SK-N-SH (cell line): ENCODE data around the gene TEAD3. TPM values are rescaled to one million over a fixed set of nuclear protein-coding genes. Genes with fewer than 3 reads are reported as not detected.
"Not testable (repeated sequence)": the region's sequence is repeated elsewhere in the genome, so short reads cannot be mapped to it uniquely, and the experiment has no call there.

ENCODE experiments used
- CTCF ChIA-PET: fragments of 300-600, 350-600 bp; formaldehyde crosslinking; extraction: SDS; loops from one replicate; lab custom pipeline; 2021; lab: Yijun Ruan, JAX
- POLR2A ChIA-PET: fragments of 350-600 bp; sonication (Branson Sonifier 250); formaldehyde crosslinking; extraction: SDS; loops from one replicate; lab custom pipeline; 2020; ENCODE audit warnings: antibody characterized with exemption, inconsistent platforms; lab: Yijun Ruan, JAX
- DNase-seq: peaks from one replicate; pipeline ENCODE4 v3.0.0; 2012
- H2AFZ ChIP-seq: fragments of 200-600 bp; sonication (generic); 2 replicates; pipeline ENCODE4 v1.8.1; 2016; ENCODE audit warnings: antibody characterized with exemption, mild to moderate bottlenecking, low read depth
- H3F3A ChIP-seq: fragments of 200-600 bp; sonication (generic); replicated peaks from 2 replicates; pipeline ENCODE3; 2016; ENCODE audit warnings: antibody characterized with exemption, mild to moderate bottlenecking; ENCODE audit not compliant: insufficient read depth
- H3K27ac ChIP-seq, 2 experiments: fragments of 200-500 bp in 1 of 2; fragments of 200-600 bp in 1 of 2; sonication (Bioruptor generic) in 1 of 2; sonication (generic), shearing (Covaris generic) in 1 of 2; 2 replicates each; pipeline versions ENCODE4 v1.5.1 to v1.6.1; 2014 to 2016; ENCODE audit warnings: low read depth in 2 of 2, inconsistent platforms in 1 of 2, low read length in 1 of 2, mild to moderate bottlenecking in 1 of 2, mixed read lengths in 1 of 2
- H3K27me3 ChIP-seq: fragments of 200-600 bp; sonication (generic), shearing (Covaris generic); 2 replicates; pipeline ENCODE4 v1.6.1; 2016; ENCODE audit warnings: mixed run types; ENCODE audit not compliant: insufficient read depth
- H3K36me3 ChIP-seq, 2 experiments: fragments of 200-500 bp in 1 of 2; fragments of 200-600 bp in 1 of 2; sonication (Bioruptor generic) in 1 of 2; sonication (generic) in 1 of 2; replicated peaks in 1 of 2; 2 replicates each; pipeline versions ENCODE3 to v1.5.1; 2014 to 2016; ENCODE audit warnings: low read length in 1 of 2, mild to moderate bottlenecking in 1 of 2; ENCODE audit not compliant: insufficient read depth in 2 of 2, control insufficient read depth in 1 of 2
- H3K4me1 ChIP-seq, 2 experiments: fragments of 200-500 bp in 1 of 2; fragments of 200-600 bp in 1 of 2; sonication (Bioruptor generic) in 1 of 2; sonication (generic), shearing (Covaris generic) in 1 of 2; 2 replicates each; pipeline versions ENCODE4 v1.5.1 to v1.6.1; 2014 to 2016; ENCODE audit warnings: low read depth in 1 of 2, low read length in 1 of 2, mixed run types in 1 of 2; ENCODE audit not compliant: insufficient read depth in 2 of 2, control insufficient read depth in 1 of 2
- H3K4me2 ChIP-seq: fragments of 200-600 bp; sonication (generic), shearing (Covaris generic); 2 replicates; pipeline ENCODE4 v1.6.1; 2017; ENCODE audit warnings: mixed run types
- H3K4me3 ChIP-seq, 2 experiments: fragments of 200-500 bp in 1 of 2; fragments of 200-600 bp in 1 of 2; sonication (Bioruptor generic) in 1 of 2; sonication (generic), shearing (Covaris generic) in 1 of 2; 2 replicates each; pipeline versions ENCODE4 v1.5.1 to v1.8.1; 2014 to 2016; ENCODE audit warnings: low read depth in 2 of 2, inconsistent platforms in 1 of 2, low read length in 1 of 2, mild to moderate bottlenecking in 1 of 2, mixed read lengths in 1 of 2, moderate library complexity in 1 of 2
- H3K79me2 ChIP-seq: fragments of 200-600 bp; sonication (generic); 2 replicates; pipeline ENCODE4 v1.8.1; 2017; ENCODE audit warnings: mild to moderate bottlenecking; ENCODE audit not compliant: insufficient read depth
- H3K9ac ChIP-seq: fragments of 200-600 bp; sonication (generic); 2 replicates; pipeline ENCODE4 v1.6.1; 2017; ENCODE audit warnings: mixed run types
- H3K9me2 ChIP-seq: fragments of 200-600 bp; sonication (generic); 2 replicates; pipeline ENCODE4 v1.6.1; 2017; ENCODE audit warnings: mixed run types
- H3K9me3 ChIP-seq: fragments of 200-600 bp; sonication (generic); 2 replicates; pipeline ENCODE4 v1.6.1; 2017; ENCODE audit warnings: mixed run types, mild to moderate bottlenecking, moderate library complexity
- H4K20me1 ChIP-seq: fragments of 200-600 bp; sonication (generic); 2 replicates; pipeline ENCODE4 v1.6.1; 2017; ENCODE audit warnings: mild to moderate bottlenecking, mixed run types; ENCODE audit not compliant: insufficient read depth
- CHD2 ChIP-seq: fragments of 150-350 bp; IDR thresholded peaks from 2 replicates; pipeline ENCODE4 v1.6.1; 2018; ENCODE audit warnings: low read length; ENCODE audit not compliant: partially characterized antibody
- EP300 ChIP-seq, 2 experiments: IDR thresholded peaks; 2 replicates each; pipeline versions ENCODE4 v1.4.0 to v1.6.1; 2012; ENCODE audit warnings: borderline replicate concordance in 1 of 2, low read depth in 1 of 2, low read length in 1 of 2
- EZH2phosphoT487 ChIP-seq: fragments of 200-600 bp; sonication (generic); IDR thresholded peaks from 2 replicates; pipeline ENCODE4 v1.6.1; 2017; ENCODE audit warnings: low read depth, mixed run types, mild to moderate bottlenecking, antibody characterized with exemption, moderate library complexity, borderline replicate concordance
- FOXJ3 ChIP-seq: sonication (generic); formaldehyde crosslinking; IDR thresholded peaks from 2 replicates; pipeline ENCODE4 v1.5.1; 2020; ENCODE audit warnings: mild to moderate bottlenecking, missing genetic modification reagents
- FOXM1 ChIP-seq: IDR thresholded peaks from 2 replicates; pipeline ENCODE4 v1.4.0; 2012; ENCODE audit warnings: low read depth, mild to moderate bottlenecking
- GABPA ChIP-seq: IDR thresholded peaks from 2 replicates; pipeline ENCODE4 v1.4.0; 2012; ENCODE audit warnings: low read depth, mild to moderate bottlenecking
- GATA2 ChIP-seq: sonication (generic); formaldehyde crosslinking; IDR thresholded peaks from 2 replicates; pipeline ENCODE4 v1.5.0; 2020; ENCODE audit warnings: mild to moderate bottlenecking, missing genetic modification reagents
- JUND ChIP-seq: IDR thresholded peaks from 2 replicates; pipeline ENCODE4 v1.4.0; 2012
- MXI1 ChIP-seq: IDR thresholded peaks from 2 replicates; pipeline ENCODE4 v1.6.1; 2012; ENCODE audit warnings: mild to moderate bottlenecking, low read depth, low read length, improper control_type of control experiment
- NFIC ChIP-seq: IDR thresholded peaks from 2 replicates; pipeline ENCODE4 v1.4.0; 2012; ENCODE audit warnings: borderline replicate concordance
- PBX3 ChIP-seq: IDR thresholded peaks from 2 replicates; pipeline ENCODE4; 2012
- POLR2AphosphoS5 ChIP-seq: IDR thresholded peaks from 2 replicates; pipeline ENCODE4 v1.6.1; 2012; ENCODE audit warnings: low read depth, low read length
- RAD21 ChIP-seq: IDR thresholded peaks from 2 replicates; pipeline ENCODE4 v1.6.1; 2012; ENCODE audit warnings: mild to moderate bottlenecking, low read length
- RCOR1 ChIP-seq: fragments of 150-350 bp; IDR thresholded peaks from 2 replicates; pipeline ENCODE4 v1.6.1; 2017; ENCODE audit warnings: antibody characterized with exemption, low read length
- RFX5 ChIP-seq: IDR thresholded peaks from 2 replicates; pipeline ENCODE4 v1.6.1; 2012; ENCODE audit warnings: mild to moderate bottlenecking, improper control_type of control experiment, low read length
- RXRA ChIP-seq: IDR thresholded peaks from 2 replicates; pipeline ENCODE4 v1.4.0; 2012; ENCODE audit warnings: low read depth, mild to moderate bottlenecking, borderline replicate concordance
- SIN3A ChIP-seq: IDR thresholded peaks from 2 replicates; pipeline ENCODE4 v1.6.1; 2012; ENCODE audit warnings: low read depth, mild to moderate bottlenecking, low read length, moderate library complexity, borderline replicate concordance
- SMC3 ChIP-seq: IDR thresholded peaks from 2 replicates; pipeline ENCODE4 v1.6.1; 2012; ENCODE audit warnings: low read depth, low read length, improper control_type of control experiment
- TCF12 ChIP-seq: IDR thresholded peaks from 2 replicates; pipeline ENCODE4 v1.4.0; 2012
- TEAD4 ChIP-seq: IDR thresholded peaks from 2 replicates; pipeline ENCODE4 v1.4.0; 2012; ENCODE audit warnings: mild to moderate bottlenecking, borderline replicate concordance; ENCODE audit not compliant: insufficient read depth
- ZBTB33 ChIP-seq: IDR thresholded peaks from 2 replicates; pipeline ENCODE4 v1.4.0; 2012; ENCODE audit warnings: low read depth, borderline replicate concordance
- WGBS: methylation state at CpG from one replicate; pipeline ENCODE4 v1.1.6; 2017; ENCODE audit warnings: low lambda C conversion rate; 5-methylcytosine and 5-hydroxymethylcytosine counted together
- polyA plus RNA-seq, 3 experiments: library from polyadenylated mRNA; depleted of rRNA; stranded (reverse); fragments of >200 nt; gene quantifications; 2 replicates each; pipeline ENCODE4 v1.2.3, GENCODE V29; 2012

Gene TEAD3
- polyA plus RNA-seq, 1 of the 3 experiments (the other 2 are of a cell fraction) = 7.1 TPM

- H3K27me3 ChIP-seq = no peaks in the 10 kb centered on the region; the same call in 1 of the 2 replicates
- H3K9ac ChIP-seq = no peak overlapping the region
- H3K9me2 ChIP-seq = no peaks in the 10 kb centered on the region
- 61% methylated on average over 2 of the region's 2 CpGs for WGBS
- TF ChIP-seq JUND = no peak
- no peak for TF ChIP-seq EZH2phosphoT487
- TF ChIP-seq GABPA = no peak
- TF ChIP-seq RXRA = no peak
- TF ChIP-seq NFIC = no peak
- no peak for TF ChIP-seq POLR2AphosphoS5
- no peak for TF ChIP-seq MXI1
- no peak for TF ChIP-seq SIN3A
- no peak for TF ChIP-seq ZBTB33
- no peak for TF ChIP-seq RFX5
- TF ChIP-seq TCF12 = no peak
- no peak for TF ChIP-seq FOXM1
- TF ChIP-seq TEAD4 = no peak
- TF ChIP-seq FOXJ3 (CRISPR knock-in tag) = no peak
- no peak for TF ChIP-seq CHD2
- H3K36me3 ChIP-seq = no peaks in the 10 kb centered on the region
- no peaks in the 10 kb centered on the region for H4K20me1 ChIP-seq
- H3F3A ChIP-seq = no peaks in the 10 kb centered on the region
- no peak overlapping the region for H3K4me3 ChIP-seq
- peaks cover 0 to 4% of the 10 kb centered on the region in 2 experiments; a peak in 1 of 4 replicates for H3K4me1 ChIP-seq
- no peaks in the 10 kb centered on the region for H3K9me3 ChIP-seq
- no peak for DNase-seq
- H3K4me2 ChIP-seq = no peak overlapping the region
- H3K79me2 ChIP-seq = no peaks in the 10 kb centered on the region
- no peak overlapping the region for H3K27ac ChIP-seq
- CTCF ChIA-PET = interaction anchor here (0.9 to 5.5 kb wide), 4 partner anchors 10 to 195 kb away, joined by 3 to 25 read pairs (median 14); partner anchors contain the start of gene ARMC12
- no peak overlapping the region for H2AFZ ChIP-seq
- POLR2A ChIA-PET = no interaction called here
Measured at GRCh38 chr6:35541836-35542235, 45.0 kb upstream of the TEAD3 start.

GRCh38 chr6:35539223-35539622 lies 42.3 kb upstream of the TEAD3 start:
- WGBS = 33% methylated on average over 3 of the region's 3 CpGs
- Histone ChIP-seq H3K27me3 (no peaks in the 10 kb centered on the region), H3K4me2 (no peak overlapping the region), H3K79me2 (no peaks in the 10 kb centered on the region), H3K27ac (peak overlapping the region in 1 of 2 experiments; percentile 66; a peak in 2 of 4 replicates), H3K36me3 (no peaks in the 10 kb centered on the region), H3K4me3 (no peak overlapping the region), H3K9me2 (no peaks in the 10 kb centered on the region), H2AFZ (no peak overlapping the region), H3F3A (no peaks in the 10 kb centered on the region), H4K20me1 (no peaks in the 10 kb centered on the region), H3K4me1 (peaks cover 0 to 18% of the 10 kb centered on the region in 2 experiments; a peak in 1 of 4 replicates), H3K9me3 (no peaks in the 10 kb centered on the region), H3K9ac (no peak overlapping the region)
- CTCF ChIA-PET = interaction anchor here (1.0 kb wide), 1 partner anchor 17 kb away, joined by 4 read pairs; no protein-coding TSS in a partner anchor
- 0 out of 2 replicates have a peak, but pooled peaks have one; percentile 28 for TF ChIP-seq MXI1
- TF ChIP-seq FOXJ3 (CRISPR knock-in tag) = peak; percentile 83
- peak in 1 of 2 experiments; percentile 85; a peak in 2 of 4 replicates for TF ChIP-seq EP300 (IDR thresholded peaks at IDR 0.05; ENCODE audit: borderline replicate concordance in 1 of 2, low read depth in 1 of 2, low read length in 1 of 2)
- TF ChIP-seq RCOR1 = peak; percentile 87
- no peak for TF ChIP-seq SMC3
- peak; percentile 56 for TF ChIP-seq CHD2
- TF ChIP-seq GATA2 = peak; percentile 92
- TF ChIP-seq RAD21 = peak; percentile 3; the same call in 1 of the 2 replicates
- no peak for TF ChIP-seq PBX3
- POLR2A ChIA-PET = no interaction called here
- DNase-seq = peak; percentile 63

- H3K27me3 ChIP-seq, H3F3A ChIP-seq, H3K9me2 ChIP-seq, DNase-seq, H4K20me1 ChIP-seq, H2AFZ ChIP-seq, H3K4me3 ChIP-seq, H3K9ac ChIP-seq, H3K79me2 ChIP-seq, H3K9me3 ChIP-seq, H3K4me2 ChIP-seq, POLR2A ChIA-PET, H3K36me3 ChIP-seq: not testable (repeated sequence)
- H3K4me1 ChIP-seq = peaks cover 0 to 34% of the 10 kb centered on the region in 2 experiments; a peak in 1 of 4 replicates
- CTCF ChIA-PET = interaction anchor here (1.2 to 1.7 kb wide), 5 partner anchors 9 to 49 kb away, joined by 4 to 9 read pairs (median 6); no protein-coding TSS in a partner anchor
- H3K27ac ChIP-seq = peak overlapping the region in 1 of 2 experiments; percentile 7; a peak in 1 of 4 replicates
- 84% methylated on average over 6 of the region's 6 CpGs for WGBS
Measured at GRCh38 chr6:35535847-35536246, 39.0 kb upstream of the TEAD3 start.
